HFF-Myc (cell line): ENCODE results near the gene VEGFB.

Experiments
- DNase-seq: peaks from one replicate; pipeline ENCODE4 v3.0.0-alpha.2; 2011; ENCODE audit warnings: low read depth; ENCODE audit errors: extremely low read depth
- H3K4me3 ChIP-seq: replicated peaks from 2 replicates; pipeline ENCODE4 v1.5.1; 2011; ENCODE audit warnings: low read depth, mild to moderate bottlenecking, control low read depth, low read length
- TF ChIP-seq, protein P1 (sequence below): IDR thresholded peaks from 2 replicates; pipeline ENCODE4 v1.5.1; 2012; ENCODE audit warnings: mild to moderate bottlenecking, low read depth, low read length, control low read depth; ENCODE audit errors: missing control alignments

Gene VEGFB

DNA sequence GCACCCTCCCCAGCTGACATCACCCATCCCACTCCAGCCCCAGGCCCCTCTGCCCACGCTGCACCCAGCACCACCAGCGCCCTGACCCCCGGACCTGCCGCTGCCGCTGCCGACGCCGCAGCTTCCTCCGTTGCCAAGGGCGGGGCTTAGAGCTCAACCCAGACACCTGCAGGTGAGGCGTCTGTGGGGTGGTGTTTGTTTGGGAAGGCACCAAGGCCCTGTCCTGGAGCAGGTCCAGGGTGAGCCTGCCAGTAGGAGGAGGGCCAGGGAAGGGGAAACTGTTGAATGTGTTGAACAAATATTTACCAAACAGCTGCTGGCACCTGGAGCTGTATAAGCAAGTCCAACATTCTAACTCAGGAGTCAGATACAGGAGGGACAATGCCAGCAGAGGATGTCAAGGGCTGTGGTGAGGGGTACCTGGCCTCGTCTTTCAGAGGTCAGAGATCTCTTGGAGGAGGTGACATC lies 3.1 kb downstream of the VEGFB start:
- TF ChIP-seq, protein P1, sequence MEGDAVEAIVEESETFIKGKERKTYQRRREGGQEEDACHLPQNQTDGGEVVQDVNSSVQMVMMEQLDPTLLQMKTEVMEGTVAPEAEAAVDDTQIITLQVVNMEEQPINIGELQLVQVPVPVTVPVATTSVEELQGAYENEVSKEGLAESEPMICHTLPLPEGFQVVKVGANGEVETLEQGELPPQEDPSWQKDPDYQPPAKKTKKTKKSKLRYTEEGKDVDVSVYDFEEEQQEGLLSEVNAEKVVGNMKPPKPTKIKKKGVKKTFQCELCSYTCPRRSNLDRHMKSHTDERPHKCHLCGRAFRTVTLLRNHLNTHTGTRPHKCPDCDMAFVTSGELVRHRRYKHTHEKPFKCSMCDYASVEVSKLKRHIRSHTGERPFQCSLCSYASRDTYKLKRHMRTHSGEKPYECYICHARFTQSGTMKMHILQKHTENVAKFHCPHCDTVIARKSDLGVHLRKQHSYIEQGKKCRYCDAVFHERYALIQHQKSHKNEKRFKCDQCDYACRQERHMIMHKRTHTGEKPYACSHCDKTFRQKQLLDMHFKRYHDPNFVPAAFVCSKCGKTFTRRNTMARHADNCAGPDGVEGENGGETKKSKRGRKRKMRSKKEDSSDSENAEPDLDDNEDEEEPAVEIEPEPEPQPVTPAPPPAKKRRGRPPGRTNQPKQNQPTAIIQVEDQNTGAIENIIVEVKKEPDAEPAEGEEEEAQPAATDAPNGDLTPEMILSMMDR = no peak
- no peak for DNase-seq
- no peak overlapping the region for H3K4me3 ChIP-seq

DNA sequence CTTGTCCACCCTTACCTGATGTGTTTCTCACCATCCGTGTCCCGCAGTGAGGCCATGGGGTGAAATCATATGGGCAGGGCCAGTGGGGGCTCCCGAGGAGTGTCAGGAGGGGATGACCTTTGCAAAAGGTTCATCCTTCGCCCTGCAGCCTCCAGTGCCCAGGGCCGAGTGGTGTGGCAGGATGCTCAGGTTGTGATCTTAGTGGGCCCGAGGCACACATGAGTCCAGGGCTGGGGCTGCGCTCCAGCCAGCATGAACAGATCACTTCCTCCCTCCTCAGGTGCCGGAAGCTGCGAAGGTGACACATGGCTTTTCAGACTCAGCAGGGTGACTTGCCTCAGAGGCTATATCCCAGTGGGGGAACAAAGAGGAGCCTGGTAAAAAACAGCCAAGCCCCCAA lies 3.7 kb downstream of the VEGFB start:
- no peak for DNase-seq
- H3K4me3 ChIP-seq = no peak overlapping the region
- TF ChIP-seq, protein P1 = no peak

DNA sequence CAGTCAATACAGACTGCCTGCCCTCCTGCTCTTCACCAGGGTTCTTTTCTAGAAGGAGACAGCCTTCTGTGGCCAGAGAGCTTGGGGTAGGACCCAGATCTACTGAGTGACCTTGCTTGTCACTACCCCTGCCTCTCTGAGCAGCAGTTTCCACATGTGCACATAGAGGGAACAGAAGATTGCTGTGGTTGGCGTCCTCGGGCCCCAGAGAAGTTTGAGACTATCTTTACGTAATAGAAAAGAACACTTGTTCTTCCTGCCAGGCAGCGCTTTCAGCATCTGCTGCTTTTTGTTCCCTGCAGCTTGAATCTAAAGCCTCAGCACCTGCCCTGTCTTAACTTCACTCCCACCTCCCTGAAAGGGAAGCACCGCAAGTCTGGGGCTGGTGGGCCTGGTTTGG lies 4.6 kb downstream of the VEGFB start:
- no peak for DNase-seq
- H3K4me3 ChIP-seq = no peak overlapping the region
- TF ChIP-seq, protein P1 = no peak

DNA sequence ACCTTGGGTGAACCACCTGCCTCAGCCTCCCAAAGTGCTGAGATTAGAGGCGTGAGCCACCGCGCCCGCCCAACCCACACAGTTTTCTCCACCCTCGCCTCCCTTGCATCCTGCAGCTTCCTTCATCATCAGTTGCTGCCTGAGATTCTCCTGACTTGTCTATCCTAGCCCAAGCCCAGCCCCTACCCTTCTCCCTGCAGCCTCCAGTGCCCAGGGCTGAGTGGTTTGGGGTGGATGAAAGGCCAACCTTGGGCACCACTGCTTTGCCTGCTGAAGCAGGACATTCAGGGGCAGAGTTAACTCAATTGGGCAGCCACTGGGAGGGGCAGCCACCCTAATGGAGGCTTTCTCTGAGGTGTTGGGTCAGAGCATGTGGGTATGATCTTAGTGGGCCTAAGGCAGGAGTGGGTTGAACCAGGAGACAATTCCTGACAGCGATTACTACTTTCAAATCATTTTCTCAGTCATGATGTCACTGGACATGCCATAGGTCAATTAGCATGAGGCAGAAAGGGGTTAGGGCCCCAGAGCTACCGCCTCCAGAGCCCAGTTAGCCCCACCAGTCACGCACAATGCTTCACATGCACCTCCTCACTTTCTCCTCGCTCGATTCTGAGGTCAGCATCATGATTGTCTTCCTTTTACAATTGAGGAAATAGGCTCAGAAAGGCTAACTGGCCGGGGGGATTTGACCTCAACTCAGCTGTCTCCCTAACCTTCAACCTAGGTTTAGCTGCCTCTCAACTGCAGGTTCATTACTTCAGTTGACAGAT lies 5.5 kb downstream of the VEGFB start:
- TF ChIP-seq, protein P1 = no peak
- peak overlapping the region; percentile 80 for H3K4me3 ChIP-seq
- no peak for DNase-seq

DNA sequence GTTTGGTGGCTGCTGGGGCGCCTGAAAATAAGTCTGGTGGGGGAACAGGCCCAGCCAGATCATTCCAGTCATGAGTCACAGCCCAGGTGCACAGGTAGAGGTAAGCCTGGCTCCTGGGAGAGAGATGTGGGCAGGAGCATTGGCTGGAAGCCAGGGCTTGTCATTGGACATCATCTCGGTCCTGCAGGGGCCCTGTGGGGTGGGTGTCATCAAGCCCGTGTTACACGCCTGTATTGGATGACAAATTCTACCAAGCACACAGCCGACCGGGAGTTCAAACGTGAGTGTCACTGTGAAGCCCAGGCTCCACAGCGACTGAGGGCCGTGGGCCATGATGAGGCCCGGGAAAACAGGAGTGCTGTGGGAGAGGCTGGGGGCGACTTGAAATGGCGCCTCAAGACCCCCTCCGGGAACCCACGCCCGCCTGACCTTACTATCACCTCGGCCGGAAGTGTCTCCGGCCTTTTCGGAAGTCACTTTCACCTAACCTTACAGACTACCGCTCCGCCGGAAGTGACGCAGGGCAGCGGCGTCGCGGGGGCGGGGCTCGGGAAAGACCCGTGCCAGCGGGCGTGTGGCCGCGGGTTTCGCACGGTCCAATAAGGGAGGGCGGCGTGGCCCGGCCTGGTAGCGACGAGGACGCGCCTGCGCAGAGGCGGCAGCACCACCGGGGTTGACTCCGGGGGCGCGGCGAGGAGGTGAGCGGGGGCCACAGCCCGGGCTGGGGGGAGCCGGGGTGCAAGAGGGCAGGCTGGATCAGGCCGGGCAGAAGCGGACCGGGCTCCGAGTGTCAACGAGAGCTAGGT lies 6.3 kb downstream of the VEGFB start, which contains the start of gene FKBP2:
TSS of gene FKBP2 (plus strand) at position 661 of the 806 bp plus-strand sequence. CDS start 1,293 bp downstream, outside the sequence.
- DNase-seq = peak; percentile 81
- TF ChIP-seq, protein P1 = no peak
- H3K4me3 ChIP-seq = peak within 1 kb of the TSS; percentile 80

DNA sequence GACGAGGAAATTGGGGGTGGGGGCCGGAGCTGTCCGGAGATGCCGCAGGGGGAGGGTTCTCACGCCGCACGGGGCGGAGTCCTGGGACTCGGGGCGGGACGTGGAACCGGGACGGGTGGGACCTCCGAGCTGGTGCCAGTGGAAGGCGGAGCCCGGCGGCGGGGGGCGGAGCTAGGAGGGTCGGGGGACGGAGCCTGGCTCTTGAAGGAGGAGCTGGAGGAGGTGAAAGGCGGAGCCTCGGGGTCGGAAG lies 6.8 kb downstream of the VEGFB start:
- TF ChIP-seq, protein P1 = no peak
- no peak for DNase-seq
- H3K4me3 ChIP-seq = peak overlapping the region; percentile 80
